ENCODE measurements around the gene ABCA10. TPM values are rescaled to one million over a fixed set of nuclear protein-coding genes. Genes with fewer than 3 reads are reported as not detected.

ABCA10 gene
- polyA plus RNA-seq, 2 of the 4 experiments (the other 2 are of a cell fraction) = 0.22 to 0.66 TPM

DNA sequence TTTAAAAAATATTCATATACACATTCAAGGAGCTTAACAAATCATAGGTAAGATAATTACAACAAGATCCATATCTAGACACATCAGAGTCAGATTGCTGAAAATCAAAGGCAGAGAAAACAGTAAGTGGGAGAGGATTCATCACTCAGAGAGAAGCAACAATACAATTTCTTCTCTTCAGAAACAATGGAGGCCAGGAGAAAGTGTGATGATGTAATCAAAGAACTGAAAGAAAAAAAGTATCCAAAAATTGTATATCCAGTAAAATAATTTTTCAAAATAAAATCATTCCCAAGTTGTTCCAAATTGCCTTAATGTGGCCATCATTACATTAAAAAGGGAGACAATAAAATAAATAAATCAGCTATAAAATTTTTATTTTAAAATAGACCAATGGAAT, 69.2 kb downstream of the ABCA10 start:
- no peaks in the 10 kb centered on the region for H3K4me1 ChIP-seq
- no peak overlapping the region for H3K4me3 ChIP-seq
- ChIA-PET CTCF (no interaction called here), POLR2A (no interaction called here)
- ATAC-seq (no peak), DNase-seq (ENCODE audit: low read depth in 1 of 2, low spot score in 1 of 2) (no peak), FAIRE-seq (no peak)
- no peak overlapping the region for H3K4me2 ChIP-seq
- TF ChIP-seq FOXS1 (CRISPR knock-in tag; IDR thresholded peaks at IDR 0.05) (no peak), ESRRA (IDR thresholded peaks at IDR 0.05; ENCODE audit: borderline replicate concordance, low read length) (no peak), BHLHE40 (IDR thresholded peaks at IDR 0.05; ENCODE audit: low read depth, low read length) (no peak), NPAS2 (CRISPR knock-in tag; IDR thresholded peaks at IDR 0.05; ENCODE audit: borderline replicate concordance) (no peak), EHF (CRISPR knock-in tag; IDR thresholded peaks at IDR 0.05) (no peak), JUN (IDR thresholded peaks at IDR 0.05) (no peak), EHMT2 (IDR thresholded peaks at IDR 0.05; ENCODE audit: low read depth) (no peak), MAFK (IDR thresholded peaks at IDR 0.05; ENCODE audit: partially characterized antibody) (no peak), RARB (CRISPR knock-in tag; IDR thresholded peaks at IDR 0.05) (no peak), CHD4 (IDR thresholded peaks at IDR 0.05; ENCODE audit: borderline replicate concordance) (no peak), CBX2 (IDR thresholded peaks at IDR 0.05; ENCODE audit: borderline replicate concordance, low read depth) (no peak)
- no peaks in the 10 kb centered on the region for H3K9me3 ChIP-seq
- no peak overlapping the region for H3K27ac ChIP-seq

DNA sequence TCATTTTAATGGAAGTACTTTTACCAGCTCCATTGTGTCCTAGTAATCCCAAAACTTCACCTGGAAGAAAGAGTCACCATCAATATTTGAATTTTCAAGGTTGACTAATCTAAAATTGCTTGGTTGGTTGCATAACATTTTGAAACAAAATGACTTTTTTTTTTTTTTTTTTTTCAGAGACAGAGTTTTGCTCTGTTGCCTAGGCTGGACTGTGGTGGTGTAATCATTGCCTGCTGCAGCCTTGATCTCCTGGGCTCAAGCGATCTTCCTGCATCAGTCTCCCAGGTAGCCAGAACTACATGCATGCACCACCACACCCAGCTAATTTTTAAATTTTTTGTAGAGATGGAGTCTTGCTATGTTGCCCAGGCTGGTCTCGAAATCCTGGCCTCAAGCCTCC, 74.4 kb downstream of the ABCA10 start:
- Histone ChIP-seq H3K4me3 (no peak overlapping the region), H3K4me2 (no peak overlapping the region), H3K27ac (no peak overlapping the region), H3K4me1 (no peaks in the 10 kb centered on the region), H3K9me3 (no peaks in the 10 kb centered on the region)
- TF ChIP-seq HOXA7 (CRISPR knock-in tag; IDR thresholded peaks at IDR 0.05) = no peak
- TF ChIP-seq, protein P1, sequence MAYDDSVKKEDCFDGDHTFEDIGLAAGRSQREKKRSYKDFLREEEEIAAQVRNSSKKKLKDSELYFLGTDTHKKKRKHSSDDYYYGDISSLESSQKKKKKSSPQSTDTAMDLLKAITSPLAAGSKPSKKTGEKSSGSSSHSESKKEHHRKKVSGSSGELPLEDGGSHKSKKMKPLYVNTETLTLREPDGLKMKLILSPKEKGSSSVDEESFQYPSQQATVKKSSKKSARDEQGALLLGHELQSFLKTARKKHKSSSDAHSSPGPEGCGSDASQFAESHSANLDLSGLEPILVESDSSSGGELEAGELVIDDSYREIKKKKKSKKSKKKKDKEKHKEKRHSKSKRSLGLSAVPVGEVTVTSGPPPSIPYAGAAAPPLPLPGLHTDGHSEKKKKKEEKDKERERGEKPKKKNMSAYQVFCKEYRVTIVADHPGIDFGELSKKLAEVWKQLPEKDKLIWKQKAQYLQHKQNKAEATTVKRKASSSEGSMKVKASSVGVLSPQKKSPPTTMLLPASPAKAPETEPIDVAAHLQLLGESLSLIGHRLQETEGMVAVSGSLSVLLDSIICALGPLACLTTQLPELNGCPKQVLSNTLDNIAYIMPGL (CRISPR knock-in tag; IDR thresholded peaks at IDR 0.05; ENCODE audit: borderline replicate concordance) = no peak
- TF ChIP-seq, protein P2, sequence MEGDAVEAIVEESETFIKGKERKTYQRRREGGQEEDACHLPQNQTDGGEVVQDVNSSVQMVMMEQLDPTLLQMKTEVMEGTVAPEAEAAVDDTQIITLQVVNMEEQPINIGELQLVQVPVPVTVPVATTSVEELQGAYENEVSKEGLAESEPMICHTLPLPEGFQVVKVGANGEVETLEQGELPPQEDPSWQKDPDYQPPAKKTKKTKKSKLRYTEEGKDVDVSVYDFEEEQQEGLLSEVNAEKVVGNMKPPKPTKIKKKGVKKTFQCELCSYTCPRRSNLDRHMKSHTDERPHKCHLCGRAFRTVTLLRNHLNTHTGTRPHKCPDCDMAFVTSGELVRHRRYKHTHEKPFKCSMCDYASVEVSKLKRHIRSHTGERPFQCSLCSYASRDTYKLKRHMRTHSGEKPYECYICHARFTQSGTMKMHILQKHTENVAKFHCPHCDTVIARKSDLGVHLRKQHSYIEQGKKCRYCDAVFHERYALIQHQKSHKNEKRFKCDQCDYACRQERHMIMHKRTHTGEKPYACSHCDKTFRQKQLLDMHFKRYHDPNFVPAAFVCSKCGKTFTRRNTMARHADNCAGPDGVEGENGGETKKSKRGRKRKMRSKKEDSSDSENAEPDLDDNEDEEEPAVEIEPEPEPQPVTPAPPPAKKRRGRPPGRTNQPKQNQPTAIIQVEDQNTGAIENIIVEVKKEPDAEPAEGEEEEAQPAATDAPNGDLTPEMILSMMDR (IDR thresholded peaks at IDR 0.05) = no peak
- DNase-seq (ENCODE audit: low read depth in 1 of 2, low spot score in 1 of 2) (no peak), ATAC-seq (no peak), FAIRE-seq (no peak)
- POLR2A ChIA-PET = no interaction called here
- 52% methylated on average over 2 of the region's 2 CpGs for WGBS (ENCODE audit: missing lambda C conversion rate)
- CTCF ChIA-PET = interaction anchor here (0.6 to 1.8 kb wide), 5 partner anchors 20 to 243 kb away, joined by 3 to 5 read pairs (median 3); no protein-coding TSS in a partner anchor

DNA sequence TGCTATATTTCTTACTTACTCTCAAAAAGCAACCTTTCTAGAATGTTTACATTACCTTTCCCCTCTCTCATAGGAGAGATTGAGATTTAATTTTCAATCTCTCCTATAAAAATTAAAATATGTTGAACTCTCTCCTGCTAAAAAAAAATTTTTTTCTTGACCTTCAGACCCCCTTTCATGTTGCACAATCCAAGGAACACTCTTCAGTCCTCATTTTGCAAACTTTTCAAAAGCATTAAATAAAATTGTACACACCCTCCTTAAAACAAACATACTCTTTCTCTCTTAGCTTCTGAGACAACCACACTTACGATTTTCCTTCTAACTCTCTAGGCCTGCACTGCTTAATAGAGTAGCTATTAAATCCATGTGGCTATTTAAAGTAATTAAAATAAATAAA, 78.3 kb downstream of the ABCA10 start:
- CTCF ChIA-PET = no interaction called here
- no peaks in the 10 kb centered on the region for H3K9me3 ChIP-seq
- no peak overlapping the region for H3K27ac ChIP-seq
- no peak for TF ChIP-seq MAZ (IDR thresholded peaks at IDR 0.05; ENCODE audit: borderline replicate concordance, low read depth, low read length)
- FAIRE-seq (no peak), DNase-seq (ENCODE audit: low read depth in 1 of 2, low spot score in 1 of 2) (no peak), ATAC-seq (no peak)
- 9% methylated on average over 1 of the region's 1 CpG for WGBS (ENCODE audit: missing lambda C conversion rate)
- POLR2A ChIA-PET = no interaction called here
- no peak overlapping the region for H3K4me2 ChIP-seq
- H3K4me1 ChIP-seq = no peaks in the 10 kb centered on the region
- H3K4me3 ChIP-seq = no peak overlapping the region

DNA sequence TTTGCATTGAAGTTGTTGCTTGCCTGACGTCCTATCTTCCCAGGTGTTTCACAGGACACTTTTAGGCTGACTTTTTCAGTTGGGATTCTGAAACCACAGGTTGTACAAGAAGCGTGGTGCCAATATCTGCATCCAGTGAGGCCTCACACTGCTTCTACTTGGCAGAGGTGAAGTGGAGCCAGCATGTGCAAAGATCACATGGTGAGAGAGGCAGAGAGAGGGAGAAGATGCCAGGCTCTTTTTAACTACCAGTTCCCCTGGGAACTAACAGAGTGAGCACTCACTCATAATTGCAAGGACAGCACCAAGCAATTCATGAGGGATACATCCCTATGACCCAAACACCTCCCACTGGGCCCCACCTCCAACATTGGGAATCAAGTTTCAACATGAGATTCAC, 81.2 kb downstream of the ABCA10 start:
- ChIA-PET CTCF (no interaction called here), POLR2A (no interaction called here)
- Histone ChIP-seq H3K27ac (no peak overlapping the region), H3K4me3 (no peak overlapping the region), H3K4me2 (no peak overlapping the region), H3K9me3 (no peaks in the 10 kb centered on the region), H3K4me1 (peaks cover 2% of the 10 kb centered on the region; the same call in 1 of the 3 replicates)
- FAIRE-seq (no peak), DNase-seq (ENCODE audit: low read depth in 1 of 2, low spot score in 1 of 2) (no peak), ATAC-seq (no peak)
- WGBS (ENCODE audit: missing lambda C conversion rate) = 55% methylated on average over 2 of the region's 2 CpGs
- no peak for TF ChIP-seq RARB (CRISPR knock-in tag; IDR thresholded peaks at IDR 0.05)
- TF ChIP-seq MAZ (IDR thresholded peaks at IDR 0.05; ENCODE audit: borderline replicate concordance, low read depth, low read length) = no peak
- TF ChIP-seq EHMT2 (IDR thresholded peaks at IDR 0.05; ENCODE audit: low read depth) = no peak
- TF ChIP-seq RNF2 (IDR thresholded peaks at IDR 0.05; ENCODE audit: borderline replicate concordance, low read depth) = no peak
- no peak for TF ChIP-seq CHD2 (IDR thresholded peaks at IDR 0.05; ENCODE audit: low read length, partially characterized antibody)
- TF ChIP-seq, protein P2 (IDR thresholded peaks at IDR 0.05) = no peak
- TF ChIP-seq MAFK (IDR thresholded peaks at IDR 0.05; ENCODE audit: partially characterized antibody) = no peak
- TF ChIP-seq, protein P3, sequence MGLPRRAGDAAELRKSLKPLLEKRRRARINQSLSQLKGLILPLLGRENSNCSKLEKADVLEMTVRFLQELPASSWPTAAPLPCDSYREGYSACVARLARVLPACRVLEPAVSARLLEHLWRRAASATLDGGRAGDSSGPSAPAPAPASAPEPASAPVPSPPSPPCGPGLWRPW (IDR thresholded peaks at IDR 0.05) = no peak
- no peak for TF ChIP-seq NR3C1 (IDR thresholded peaks at IDR 0.05)
- TF ChIP-seq PHF8 (IDR thresholded peaks at IDR 0.05; ENCODE audit: borderline replicate concordance, low read depth) = no peak
- TF ChIP-seq, protein P4, sequence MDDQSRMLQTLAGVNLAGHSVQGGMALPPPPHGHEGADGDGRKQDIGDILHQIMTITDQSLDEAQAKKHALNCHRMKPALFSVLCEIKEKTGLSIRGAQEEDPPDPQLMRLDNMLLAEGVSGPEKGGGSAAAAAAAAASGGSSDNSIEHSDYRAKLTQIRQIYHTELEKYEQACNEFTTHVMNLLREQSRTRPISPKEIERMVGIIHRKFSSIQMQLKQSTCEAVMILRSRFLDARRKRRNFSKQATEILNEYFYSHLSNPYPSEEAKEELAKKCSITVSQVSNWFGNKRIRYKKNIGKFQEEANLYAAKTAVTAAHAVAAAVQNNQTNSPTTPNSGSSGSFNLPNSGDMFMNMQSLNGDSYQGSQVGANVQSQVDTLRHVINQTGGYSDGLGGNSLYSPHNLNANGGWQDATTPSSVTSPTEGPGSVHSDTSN (IDR thresholded peaks at IDR 0.05) = no peak
- TF ChIP-seq FOSL2 (IDR thresholded peaks at IDR 0.05) = no peak
- TF ChIP-seq FOSL2 (CRISPR knock-in tag; IDR thresholded peaks at IDR 0.05) = no peak
- no peak for TF ChIP-seq RAD21 (conservative IDR thresholded peaks at IDR 0.05 in 1 of 2, IDR thresholded peaks at IDR 0.05 in 1 of 2)
